ENCODE data around the gene UTS2B. TPM values are rescaled to one million over a fixed set of nuclear protein-coding genes. Genes with fewer than 3 reads are reported as not detected.

The UTS2B gene
- total RNA-seq, 1 experiment from 2014 or later, result 0.26 TPM

GRCh38 chr3:191363221-191363620 is 32.9 kb upstream of the UTS2B start:
- ChIA-PET POLR2A (no interaction called here), CTCF (no interaction called here)
- intact Hi-C loops (cut with micrococcal nuclease; ENCODE audit: unreplicated experiment), result no loop called here
- BruUV-seq (replicated peaks), result no TSS peak
- ATAC-seq (no peak), DNase-seq (ENCODE audit: low read depth, low spot score) (no peak)
- Histone ChIP-seq H3K27me3 (ENCODE audit: control insufficient read depth, insufficient read depth, low read length) (no peaks in the 10 kb centered on the region), H3K4me3 (ENCODE audit: low read depth in 2 of 2, low read length in 2 of 2) (no peak overlapping the region), H3K4me1 (ENCODE audit: control insufficient read depth, insufficient read depth, low read length) (no peaks in the 10 kb centered on the region), H3K36me3 (ENCODE audit: control insufficient read depth, insufficient read depth, low read length) (peaks cover 12% of the 10 kb centered on the region), H3K9me3 (ENCODE audit: control insufficient read depth, insufficient read depth, low read depth, low read length) (no peaks in the 10 kb centered on the region), H3K27ac (ENCODE audit: low read length) (no peak overlapping the region)
- no peak for TF ChIP-seq TCF7L2 (IDR thresholded peaks at IDR 0.05; ENCODE audit: low read depth, low read length)
- no peak for TF ChIP-seq REST (IDR thresholded peaks at IDR 0.05; ENCODE audit: insufficient read depth in 1 of 2, low read depth in 2 of 2, low read length in 1 of 2)
- no peak for TF ChIP-seq POLR2AphosphoS5 (IDR thresholded peaks at IDR 0.05; ENCODE audit: low read depth, low read length)
- no peak for TF ChIP-seq CTCF (IDR thresholded peaks at IDR 0.05)
- TF ChIP-seq SIN3A (IDR thresholded peaks at IDR 0.05; ENCODE audit: borderline replicate concordance, insufficient read depth, low read depth, low read length), result no peak
- in situ Hi-C loops (cut with HindIII; ENCODE audit: low pct_unique_long_range_greater_than_20kb, low sequenced_read_pairs), result no loop called here

- DNase-seq (ENCODE audit: low read depth, low spot score) (no peak), ATAC-seq (no peak)
- H3K27ac ChIP-seq (ENCODE audit: low read length), result no peak overlapping the region
- no TSS peak for BruUV-seq (replicated peaks)
- TF ChIP-seq TCF7L2 (IDR thresholded peaks at IDR 0.05; ENCODE audit: low read depth, low read length) (no peak), CTCF (IDR thresholded peaks at IDR 0.05) (no peak), SIN3A (IDR thresholded peaks at IDR 0.05; ENCODE audit: borderline replicate concordance, insufficient read depth, low read depth, low read length) (no peak), REST (IDR thresholded peaks at IDR 0.05; ENCODE audit: insufficient read depth in 1 of 2, low read depth in 2 of 2, low read length in 1 of 2) (no peak), POLR2AphosphoS5 (IDR thresholded peaks at IDR 0.05; ENCODE audit: low read depth, low read length) (no peak)
- intact Hi-C loops (cut with micrococcal nuclease; ENCODE audit: unreplicated experiment), result no loop called here
- in situ Hi-C loops (cut with HindIII; ENCODE audit: low pct_unique_long_range_greater_than_20kb, low sequenced_read_pairs), result no loop called here
- POLR2A ChIA-PET, result no interaction called here
- H3K36me3 ChIP-seq (ENCODE audit: control insufficient read depth, insufficient read depth, low read length), result peaks cover 12% of the 10 kb centered on the region
- no peaks in the 10 kb centered on the region for H3K4me1 ChIP-seq (ENCODE audit: control insufficient read depth, insufficient read depth, low read length)
- H3K4me3 ChIP-seq (ENCODE audit: low read depth in 2 of 2, low read length in 2 of 2), result no peak overlapping the region
- no peaks in the 10 kb centered on the region for H3K9me3 ChIP-seq (ENCODE audit: control insufficient read depth, insufficient read depth, low read depth, low read length)
- CTCF ChIA-PET, result no interaction called here
- H3K27me3 ChIP-seq (ENCODE audit: control insufficient read depth, insufficient read depth, low read length), result no peaks in the 10 kb centered on the region
Measured at GRCh38 chr3:191362524-191363090, 32.3 kb upstream of the UTS2B start.
